ENCODE measurements around the gene DNAJC16.

Gene DNAJC16

DNA sequence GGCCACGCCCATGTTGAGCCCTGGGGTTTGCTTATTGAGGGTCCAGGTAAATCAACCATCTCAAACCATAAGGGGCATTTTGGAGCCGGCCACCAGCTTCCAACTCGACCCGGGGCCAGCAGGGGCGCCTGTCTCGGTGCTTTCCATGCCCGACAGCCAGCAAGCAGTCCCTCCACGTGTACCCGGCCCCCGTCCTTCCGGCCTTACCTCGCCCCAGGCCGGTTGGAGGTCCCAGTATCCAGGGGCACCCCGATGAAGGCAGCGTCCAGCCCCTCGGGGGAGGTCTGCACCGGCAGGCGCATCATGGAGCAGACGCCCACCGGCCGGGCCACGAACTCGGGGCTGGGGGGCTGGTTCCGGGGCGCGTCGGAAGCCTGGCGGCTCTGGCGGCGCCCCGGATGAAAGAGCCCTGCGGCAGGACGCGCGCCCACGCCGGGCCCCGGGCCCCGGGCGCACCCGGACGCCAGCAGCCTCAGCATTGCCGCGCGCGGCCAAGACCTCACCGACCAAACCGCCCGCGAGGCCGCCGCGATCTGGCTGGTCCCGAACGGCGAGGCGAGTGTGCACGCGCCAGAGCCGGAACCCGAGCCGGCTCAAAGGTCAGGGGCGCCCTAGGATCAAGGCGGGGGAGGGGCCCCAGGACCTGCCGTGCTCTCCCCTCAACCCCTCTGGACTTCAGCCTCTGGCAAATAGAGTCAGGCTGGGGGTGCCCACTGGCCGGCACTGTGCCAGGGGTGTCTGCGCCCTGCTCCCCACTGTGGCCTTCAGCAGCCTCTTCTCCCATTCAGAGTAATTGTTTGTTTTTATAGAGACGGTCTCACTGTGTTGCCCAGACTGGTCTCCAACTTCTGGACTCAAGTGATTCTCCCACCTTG, 58.1 kb downstream of the DNAJC16 start, which contains the start of gene AGMAT:
Gene AGMAT (minus strand): TSS at position 563 of the 875 bp plus-strand sequence. CDS start 84 bp downstream, at position 479.
- H3K27ac ChIP-seq (ENCODE audit: extremely low read depth, low read depth, low read length) = peak within 1 kb of the TSS; percentile 37; the same call in 1 of the 2 replicates
- ChIA-PET POLR2A (no interaction called here), CTCF (no interaction called here)
- TF ChIP-seq ZFP41 (tag by site-specific recombination; IDR thresholded peaks at IDR 0.05; ENCODE audit: borderline replicate concordance) (no peak), BCL11B (tag by site-specific recombination; IDR thresholded peaks at IDR 0.05; ENCODE audit: low read depth) (no peak), MYNN (tag by site-specific recombination; IDR thresholded peaks at IDR 0.05; ENCODE audit: borderline replicate concordance) (no peak), ZNF10 (tag by site-specific recombination; IDR thresholded peaks at IDR 0.05) (no peak), ZNF843 (tag by site-specific recombination; IDR thresholded peaks at IDR 0.05) (no peak), ZNF426 (tag by site-specific recombination; IDR thresholded peaks at IDR 0.05) (no peak), ZSCAN30 (tag by site-specific recombination; IDR thresholded peaks at IDR 0.05) (no peak), ZNF341 (tag by site-specific recombination; IDR thresholded peaks at IDR 0.05; ENCODE audit: low read depth) (no peak), ZNF548 (tag by site-specific recombination; IDR thresholded peaks at IDR 0.05) (no peak)
- TF ChIP-seq, protein P1, sequence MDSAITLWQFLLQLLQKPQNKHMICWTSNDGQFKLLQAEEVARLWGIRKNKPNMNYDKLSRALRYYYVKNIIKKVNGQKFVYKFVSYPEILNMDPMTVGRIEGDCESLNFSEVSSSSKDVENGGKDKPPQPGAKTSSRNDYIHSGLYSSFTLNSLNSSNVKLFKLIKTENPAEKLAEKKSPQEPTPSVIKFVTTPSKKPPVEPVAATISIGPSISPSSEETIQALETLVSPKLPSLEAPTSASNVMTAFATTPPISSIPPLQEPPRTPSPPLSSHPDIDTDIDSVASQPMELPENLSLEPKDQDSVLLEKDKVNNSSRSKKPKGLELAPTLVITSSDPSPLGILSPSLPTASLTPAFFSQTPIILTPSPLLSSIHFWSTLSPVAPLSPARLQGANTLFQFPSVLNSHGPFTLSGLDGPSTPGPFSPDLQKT (IDR thresholded peaks at IDR 0.05; ENCODE audit: borderline replicate concordance, low read depth, low read length) = no peak
- TF ChIP-seq, protein P2, sequence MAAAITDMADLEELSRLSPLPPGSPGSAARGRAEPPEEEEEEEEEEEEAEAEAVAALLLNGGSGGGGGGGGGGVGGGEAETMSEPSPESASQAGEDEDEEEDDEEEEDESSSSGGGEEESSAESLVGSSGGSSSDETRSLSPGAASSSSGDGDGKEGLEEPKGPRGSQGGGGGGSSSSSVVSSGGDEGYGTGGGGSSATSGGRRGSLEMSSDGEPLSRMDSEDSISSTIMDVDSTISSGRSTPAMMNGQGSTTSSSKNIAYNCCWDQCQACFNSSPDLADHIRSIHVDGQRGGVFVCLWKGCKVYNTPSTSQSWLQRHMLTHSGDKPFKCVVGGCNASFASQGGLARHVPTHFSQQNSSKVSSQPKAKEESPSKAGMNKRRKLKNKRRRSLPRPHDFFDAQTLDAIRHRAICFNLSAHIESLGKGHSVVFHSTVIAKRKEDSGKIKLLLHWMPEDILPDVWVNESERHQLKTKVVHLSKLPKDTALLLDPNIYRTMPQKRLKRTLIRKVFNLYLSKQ (tag by site-specific recombination; IDR thresholded peaks at IDR 0.05; ENCODE audit: borderline replicate concordance) = no peak
- TF ChIP-seq, protein P3, sequence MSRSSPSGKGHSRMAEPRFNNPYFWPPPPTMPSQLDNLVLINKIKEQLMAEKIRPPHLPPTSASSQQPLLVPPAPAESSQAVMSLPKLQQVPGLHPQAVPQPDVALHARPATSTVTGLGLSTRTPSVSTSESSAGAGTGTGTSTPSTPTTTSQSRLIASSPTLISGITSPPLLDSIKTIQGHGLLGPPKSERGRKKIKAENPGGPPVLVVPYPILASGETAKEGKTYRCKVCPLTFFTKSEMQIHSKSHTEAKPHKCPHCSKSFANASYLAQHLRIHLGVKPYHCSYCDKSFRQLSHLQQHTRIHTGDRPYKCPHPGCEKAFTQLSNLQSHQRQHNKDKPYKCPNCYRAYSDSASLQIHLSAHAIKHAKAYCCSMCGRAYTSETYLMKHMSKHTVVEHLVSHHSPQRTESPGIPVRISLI (tag by site-specific recombination; IDR thresholded peaks at IDR 0.05) = no peak
- TF ChIP-seq, protein P4, sequence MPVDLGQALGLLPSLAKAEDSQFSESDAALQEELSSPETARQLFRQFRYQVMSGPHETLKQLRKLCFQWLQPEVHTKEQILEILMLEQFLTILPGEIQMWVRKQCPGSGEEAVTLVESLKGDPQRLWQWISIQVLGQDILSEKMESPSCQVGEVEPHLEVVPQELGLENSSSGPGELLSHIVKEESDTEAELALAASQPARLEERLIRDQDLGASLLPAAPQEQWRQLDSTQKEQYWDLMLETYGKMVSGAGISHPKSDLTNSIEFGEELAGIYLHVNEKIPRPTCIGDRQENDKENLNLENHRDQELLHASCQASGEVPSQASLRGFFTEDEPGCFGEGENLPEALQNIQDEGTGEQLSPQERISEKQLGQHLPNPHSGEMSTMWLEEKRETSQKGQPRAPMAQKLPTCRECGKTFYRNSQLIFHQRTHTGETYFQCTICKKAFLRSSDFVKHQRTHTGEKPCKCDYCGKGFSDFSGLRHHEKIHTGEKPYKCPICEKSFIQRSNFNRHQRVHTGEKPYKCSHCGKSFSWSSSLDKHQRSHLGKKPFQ (tag by site-specific recombination; IDR thresholded peaks at IDR 0.05) = no peak
- TF ChIP-seq, protein P5, sequence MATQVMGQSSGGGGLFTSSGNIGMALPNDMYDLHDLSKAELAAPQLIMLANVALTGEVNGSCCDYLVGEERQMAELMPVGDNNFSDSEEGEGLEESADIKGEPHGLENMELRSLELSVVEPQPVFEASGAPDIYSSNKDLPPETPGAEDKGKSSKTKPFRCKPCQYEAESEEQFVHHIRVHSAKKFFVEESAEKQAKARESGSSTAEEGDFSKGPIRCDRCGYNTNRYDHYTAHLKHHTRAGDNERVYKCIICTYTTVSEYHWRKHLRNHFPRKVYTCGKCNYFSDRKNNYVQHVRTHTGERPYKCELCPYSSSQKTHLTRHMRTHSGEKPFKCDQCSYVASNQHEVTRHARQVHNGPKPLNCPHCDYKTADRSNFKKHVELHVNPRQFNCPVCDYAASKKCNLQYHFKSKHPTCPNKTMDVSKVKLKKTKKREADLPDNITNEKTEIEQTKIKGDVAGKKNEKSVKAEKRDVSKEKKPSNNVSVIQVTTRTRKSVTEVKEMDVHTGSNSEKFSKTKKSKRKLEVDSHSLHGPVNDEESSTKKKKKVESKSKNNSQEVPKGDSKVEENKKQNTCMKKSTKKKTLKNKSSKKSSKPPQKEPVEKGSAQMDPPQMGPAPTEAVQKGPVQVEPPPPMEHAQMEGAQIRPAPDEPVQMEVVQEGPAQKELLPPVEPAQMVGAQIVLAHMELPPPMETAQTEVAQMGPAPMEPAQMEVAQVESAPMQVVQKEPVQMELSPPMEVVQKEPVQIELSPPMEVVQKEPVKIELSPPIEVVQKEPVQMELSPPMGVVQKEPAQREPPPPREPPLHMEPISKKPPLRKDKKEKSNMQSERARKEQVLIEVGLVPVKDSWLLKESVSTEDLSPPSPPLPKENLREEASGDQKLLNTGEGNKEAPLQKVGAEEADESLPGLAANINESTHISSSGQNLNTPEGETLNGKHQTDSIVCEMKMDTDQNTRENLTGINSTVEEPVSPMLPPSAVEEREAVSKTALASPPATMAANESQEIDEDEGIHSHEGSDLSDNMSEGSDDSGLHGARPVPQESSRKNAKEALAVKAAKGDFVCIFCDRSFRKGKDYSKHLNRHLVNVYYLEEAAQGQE (tag by site-specific recombination; IDR thresholded peaks at IDR 0.05) = no peak
- no peaks in the 10 kb centered on the region for H3K9me3 ChIP-seq (ENCODE audit: control insufficient read depth, insufficient read depth, low read depth, low read length)
- no peaks in the 10 kb centered on the region for H3K4me1 ChIP-seq (ENCODE audit: control insufficient read depth, insufficient read depth, low read length)
- H3K36me3 ChIP-seq (ENCODE audit: control insufficient read depth in 2 of 2, insufficient read depth in 1 of 2, low read length in 2 of 2) = no peaks in the 10 kb centered on the region
- peak within 1 kb of the TSS; percentile 14 for H3K4me3 ChIP-seq (ENCODE audit: low read depth, low read length)
